GM12878 (cell line): Measurements from ENCODE around the gene RRBP1. TPM values are rescaled to one million over a fixed set of nuclear protein-coding genes. Genes with fewer than 3 reads are reported as not detected.

Experiments
- ATAC-seq: fragments of 200-7000 bp; cut with Tn5 transposase; 3 replicates; pipeline ENCODE4 v1.9.1; 2020; ENCODE audit warnings: mild to moderate bottlenecking, moderate library complexity
- BruUV-seq: library from RNA; stranded (reverse); fragments of 400-500 nt; replicated peaks from 2 replicates; lab custom pipeline; 2021; lab: Mats Ljungman, UMichigan
- CTCF ChIA-PET: fragments of 300-600 bp; sonication (Branson Sonifier 250); formaldehyde crosslinking; extraction: SDS; loops from one replicate; lab custom pipeline; 2021; ENCODE audit warnings: inconsistent platforms; lab: Yijun Ruan, JAX
- POLR2A ChIA-PET: fragments of 350-600 bp; formaldehyde crosslinking; extraction: SDS; loops from one replicate; lab custom pipeline; 2021; ENCODE audit warnings: inconsistent platforms; lab: Charles Lee
- RAD21 ChIA-PET: fragments of 300-600 bp; sonication (Branson Sonifier 250); formaldehyde crosslinking; loops from one replicate; lab custom pipeline; 2023; ENCODE audit warnings: antibody characterized with exemption; ENCODE audit not compliant: unreplicated experiment; lab: Charles Lee
- SMC1A ChIA-PET: fragments of 300-600 bp; sonication (Branson Sonifier 250); formaldehyde crosslinking; loops from one replicate; lab custom pipeline; 2023; ENCODE audit not compliant: unreplicated experiment, uncharacterized antibody; lab: Charles Lee
- DNase-seq: peaks from one replicate; pipeline ENCODE4 v3.0.0-alpha.2; 2011; ENCODE audit warnings: low read depth, low spot score
- FAIRE-seq: peaks from 3 replicates; lab custom pipeline; 2011; peaks lifted over from hg19 to GRCh38; lab: Jason Lieb, UNC
- H2AFZ ChIP-seq: 2 replicates; pipeline ENCODE4 v1.6.0; 2011; ENCODE audit warnings: low read depth, low read length, control low read depth; ENCODE audit not compliant: control insufficient read depth
- H3K27ac ChIP-seq: 2 replicates; pipeline ENCODE4 v1.5.1; 2011; ENCODE audit warnings: control low read depth; ENCODE audit not compliant: control insufficient read depth, insufficient read depth
- H3K27me3 ChIP-seq, 2 experiments: replicated peaks in 1 of 2; 2 replicates each; pipeline versions ENCODE4 v1.6.0 to v1.6.1; 2011; ENCODE audit warnings: low read length in 1 of 2; ENCODE audit not compliant: control insufficient read depth in 2 of 2, insufficient read depth in 2 of 2
- H3K36me3 ChIP-seq, 2 experiments: 2 replicates each; pipeline ENCODE4 v1.5.1; 2011; ENCODE audit warnings: low read length in 1 of 2; ENCODE audit not compliant: control insufficient read depth in 2 of 2, insufficient read depth in 2 of 2
- H3K4me1 ChIP-seq: 2 replicates; pipeline ENCODE4 v1.6.1; 2011; ENCODE audit warnings: mild to moderate bottlenecking, low read length, moderate library complexity, mixed read lengths; ENCODE audit not compliant: control insufficient read depth, insufficient read depth
- H3K4me2 ChIP-seq: 2 replicates; pipeline ENCODE4 v1.6.0; 2011; ENCODE audit warnings: control low read depth; ENCODE audit not compliant: control insufficient read depth, insufficient read depth
- H3K4me3 ChIP-seq: fragments of 200-600 bp; sonication (generic); 2 replicates; pipeline ENCODE4 v1.5.1; 2016
- H3K79me2 ChIP-seq: 2 replicates; pipeline ENCODE4 v1.6.0; 2011; ENCODE audit warnings: low read length; ENCODE audit not compliant: control insufficient read depth, insufficient read depth
- H3K9ac ChIP-seq: 2 replicates; pipeline ENCODE4 v1.8.0; 2011; ENCODE audit warnings: low read length, control low read depth, mixed read lengths; ENCODE audit not compliant: control insufficient read depth, insufficient read depth
- H3K9me3 ChIP-seq: replicated peaks from 3 replicates; pipeline ENCODE4 v1.5.1; 2011; ENCODE audit warnings: mild to moderate bottlenecking, low read length; ENCODE audit not compliant: control insufficient read depth, insufficient read depth
- H4K20me1 ChIP-seq: 2 replicates; pipeline ENCODE4 v1.6.0; 2011; ENCODE audit not compliant: control insufficient read depth, insufficient read depth
- ASH2L ChIP-seq: fragments of 300-600, 200-600 bp; sonication (generic); IDR thresholded peaks from 2 replicates; pipeline ENCODE4 v1.6.1; 2017; ENCODE audit warnings: low read depth, mild to moderate bottlenecking, borderline replicate concordance
- BCLAF1 ChIP-seq: fragments of 450-650 bp; IDR thresholded peaks from 2 replicates; pipeline ENCODE4 v1.6.1; 2017; ENCODE audit warnings: antibody characterized with exemption, mild to moderate bottlenecking, moderate library complexity
- CUX1 ChIP-seq: IDR thresholded peaks from 2 replicates; pipeline ENCODE4 v1.6.1; 2012; ENCODE audit warnings: improper control_type of control experiment, low read depth, low read length; ENCODE audit not compliant: insufficient replicate concordance
- HDAC2 ChIP-seq: fragments of 200-600 bp; sonication (generic); IDR thresholded peaks from 2 replicates; pipeline ENCODE4 v1.6.1; 2017
- MYB ChIP-seq: fragments of 150-350 bp; IDR thresholded peaks from 2 replicates; pipeline ENCODE4 v1.6.1; 2014; ENCODE audit warnings: mild to moderate bottlenecking, low read depth, low read length, borderline replicate concordance
- NR2F1 ChIP-seq: fragments of 450-650 bp; conservative IDR thresholded peaks from 2 replicates; pipeline ENCODE4 v1.6.1; 2017; ENCODE audit warnings: mild to moderate bottlenecking
- RUNX3 ChIP-seq: IDR thresholded peaks from 2 replicates; pipeline ENCODE4 v1.6.1; 2012; ENCODE audit warnings: low read length, inconsistent platforms
- TARDBP ChIP-seq: IDR thresholded peaks from 2 replicates; pipeline ENCODE4 v1.6.1; 2016; ENCODE audit warnings: borderline replicate concordance
- TCF7 ChIP-seq: IDR thresholded peaks from 2 replicates; pipeline ENCODE4 v1.6.1; 2014; ENCODE audit warnings: antibody characterized with exemption, borderline replicate concordance
- WRNIP1 ChIP-seq: IDR thresholded peaks from 2 replicates; pipeline ENCODE4 v1.6.1; 2011; ENCODE audit warnings: low read depth, low read length, improper control_type of control experiment, borderline replicate concordance
- YBX1 ChIP-seq: fragments of 450-650 bp; IDR thresholded peaks from 2 replicates; pipeline ENCODE4 v1.6.1; 2016; ENCODE audit warnings: antibody characterized with exemption
- ZBTB33 ChIP-seq: fragments of 450-650 bp; IDR thresholded peaks from 2 replicates; pipeline ENCODE4 v1.6.1; 2017; ENCODE audit warnings: mild to moderate bottlenecking
- WGBS: methylation state at CpG from one replicate; pipeline ENCODE4 v1.1.6; 2016; ENCODE audit warnings: low lambda C conversion rate; ENCODE audit not compliant: insufficient replicate concordance, insufficient coverage; ENCODE audit errors: missing lambda C conversion rate; 5-methylcytosine and 5-hydroxymethylcytosine counted together
- in situ Hi-C: fragments of 300-500 bp; cut with MboI; formaldehyde crosslinking; loops from 9 replicates; pipeline ENCODE4 v1.14.3; 2018; ENCODE audit warnings: mixed read lengths
- intact Hi-C: fragments of 100-400 bp; cut with micrococcal nuclease; formaldehyde crosslinking; loops from one replicate; pipeline ENCODE4 v1.14.2; 2022; ENCODE audit not compliant: unreplicated experiment
- polyA plus RNA-seq, 11 experiments: library from polyadenylated mRNA; depleted of rRNA in 4 of 11; unstranded in 6 of 11; stranded (reverse) in 5 of 11; fragments of >200 nt; fragmentation: Nextera tagmentation in 4 of 11; fragmentation: Illumina TruSeq in 1 of 11; extraction: Ambion mirVana in 4 of 11; extraction: Trizol in 1 of 11; gene quantifications; 1 replicate in 1 of 11; 2 replicates in 10 of 11; pipeline versions ENCODE4 v1.2.1 to v1.2.3, GENCODE V29; 2011 to 2016; ENCODE audit warnings: inconsistent platforms in 2 of 11, missing spikeins in 2 of 11, low read depth in 1 of 11
- total RNA-seq, 4 experiments: library from RNA; depleted of rRNA in 3 of 4; stranded (reverse); fragments of >200 nt in 3 of 4; fragmentation: Illumina TruSeq in 1 of 4; extraction: Trizol in 1 of 4; gene quantifications; 2 replicates each; pipeline versions ENCODE4 v1.2.1 to v1.2.3, GENCODE V29; 2013 to 2021

The RRBP1 gene
- total and polyA plus RNA-seq, 10 of the 15 experiments (the other 5 are each of a cell fraction or from before 2014, with no cell fraction given): 1.2 to 57.4 (median 24.6) TPM

GRCh38 chr20:17679941-17680835 is 1.9 kb downstream of the RRBP1 start:
- ChIA-PET CTCF (interaction anchor here (0.6 to 3.0 kb wide), 16 partner anchors 14 to 316 kb away, joined by 3 to 19 read pairs (median 4); no protein-coding TSS in a partner anchor), POLR2A (no interaction called here)
- TF ChIP-seq ASH2L (no peak), TARDBP (no peak), TCF7 (no peak), WRNIP1 (no peak), MYB (no peak), YBX1 (no peak), BCLAF1 (no peak), NR2F1 (peak; percentile 69), HDAC2 (no peak), CUX1 (no peak), ZBTB33 (no peak), RUNX3 (0 out of 2 replicates have a peak, but pooled peaks have one; percentile 4)

More at GRCh38 chr20:17679941-17680835, 1.9 kb downstream of the RRBP1 start:
- Histone ChIP-seq H3K9me3 (no peaks in the 10 kb centered on the region), H3K79me2 (peaks cover 35% of the 10 kb centered on the region), H3K27ac (peak overlapping the region; percentile 78), H3K27me3 (0 out of 4 replicates have a peak, but pooled peaks cover 0 to 3% of the 10 kb centered on the region in 2 experiments), H2AFZ (peak overlapping the region; percentile 51), H4K20me1 (no peaks in the 10 kb centered on the region; the same call in 1 of the 2 replicates), H3K4me3 (peak overlapping the region; percentile 80), H3K9ac (peak overlapping the region; percentile 88), H3K4me1 (peaks cover 8% of the 10 kb centered on the region), H3K4me2 (peak overlapping the region; percentile 81), H3K36me3 (no peaks in the 10 kb centered on the region; a peak in 2 of 4 replicates)
- ChIA-PET SMC1A (interaction anchor here (0.8 to 3.7 kb wide), 8 partner anchors 11 to 317 kb away, joined by 3 to 13 read pairs (median 4); no protein-coding TSS in a partner anchor), RAD21 (interaction anchor here (1.2 to 3.4 kb wide), 4 partner anchors 110 to 259 kb away, joined by 3 to 44 read pairs (median 12); partner anchors contain the start of gene DSTN)
- ATAC-seq (no peak), DNase-seq (no peak), FAIRE-seq (no peak)
- in situ Hi-C loops: loop anchor here (5.0 kb wide), 1 partner anchor 222 kb away; no protein-coding TSS in a partner anchor
- 69% methylated on average over 27 of the region's 27 CpGs for WGBS
- no TSS peak for BruUV-seq
- intact Hi-C loops: loop anchor here (5.0 kb wide), 2 partner anchors 177 to 197 kb away; no protein-coding TSS in a partner anchor
